ENCODE results near the gene HS1BP3. TPM values are rescaled to one million over a fixed set of nuclear protein-coding genes. Genes with fewer than 3 reads are reported as not detected.

The HS1BP3 gene
- total and polyA plus RNA-seq, 10 donors: 8.8 to 38.0 (median 25.9) TPM

GRCh38 chr2:20608666-20609348 lies 42.1 kb downstream of the HS1BP3 start:
- TF ChIP-seq CTCF (IDR thresholded peaks at IDR 0.05 in 8 of 11, conservative IDR thresholded peaks at IDR 0.05 in 3 of 11) (no peak), POLR2A (IDR thresholded peaks at IDR 0.05) (no peak), POLR2AphosphoS5 (IDR thresholded peaks at IDR 0.05) (no peak)
- peak overlapping the region in 5 of 8 donors; percentile 8 to 85 (median 77) for H3K27ac ChIP-seq
- peaks cover 0 to 8% (median 4%) of the 10 kb centered on the region in 8 donors for H3K9me3 ChIP-seq

GRCh38 chr2:20607446-20607845 lies 43.5 kb downstream of the HS1BP3 start:
- intact Hi-C loops (cut with DNase I; ENCODE audit: low total_unique reads): no loop called here
- Histone ChIP-seq H3K27me3 (replicated peaks in 1 of 7) (no peaks in the 10 kb centered on the region), H3K9me3 (peaks cover 0 to 8% (median 4%) of the 10 kb centered on the region in 8 donors)

More at GRCh38 chr2:20608666-20609348, 42.1 kb downstream of the HS1BP3 start:
- 78 to 99% (median 91%) methylated on average over 4 to 7 of the region's 7 CpGs for WGBS, 5 donors
- DNase-seq: peak; percentile 69
- H3K4me1 ChIP-seq: peaks cover 15 to 52% (median 39%) of the 10 kb centered on the region in 6 donors
- no peaks in the 10 kb centered on the region for H3K27me3 ChIP-seq (replicated peaks in 1 of 7)
- intact Hi-C loops (cut with DNase I; ENCODE audit: low total_unique reads): no loop called here
- no peaks in the 10 kb centered on the region for H3K36me3 ChIP-seq
- no peak overlapping the region for H3K4me3 ChIP-seq

GRCh38 chr2:20606198-20606597 lies 44.7 kb downstream of the HS1BP3 start:
- Histone ChIP-seq H3K4me1 (peaks cover 4 to 28% (median 16%) of the 10 kb centered on the region in 6 donors), H3K27ac (no peak overlapping the region)

More at GRCh38 chr2:20607446-20607845, 43.5 kb downstream of the HS1BP3 start:
- DNase-seq: no peak
- 86 to 91% (median 88%) methylated on average over 2 of the region's 2 CpGs for WGBS, 5 donors
- TF ChIP-seq POLR2AphosphoS5 (IDR thresholded peaks at IDR 0.05) (no peak), POLR2A (IDR thresholded peaks at IDR 0.05) (no peak), CTCF (IDR thresholded peaks at IDR 0.05 in 8 of 11, conservative IDR thresholded peaks at IDR 0.05 in 3 of 11) (no peak)
- Histone ChIP-seq H3K4me1 (peaks cover 14 to 38% (median 26%) of the 10 kb centered on the region in 6 donors), H3K36me3 (no peaks in the 10 kb centered on the region), H3K4me3 (no peak overlapping the region), H3K27ac (no peak overlapping the region)

More at GRCh38 chr2:20606198-20606597, 44.7 kb downstream of the HS1BP3 start:
- TF ChIP-seq POLR2AphosphoS5 (IDR thresholded peaks at IDR 0.05) (no peak), POLR2A (IDR thresholded peaks at IDR 0.05) (no peak), CTCF (IDR thresholded peaks at IDR 0.05 in 8 of 11, conservative IDR thresholded peaks at IDR 0.05 in 3 of 11) (no peak)
- Histone ChIP-seq H3K4me3 (no peak overlapping the region), H3K36me3 (no peaks in the 10 kb centered on the region), H3K27me3 (replicated peaks in 1 of 7) (no peaks in the 10 kb centered on the region), H3K9me3 (peaks cover 0 to 8% (median 4%) of the 10 kb centered on the region in 8 donors)
- intact Hi-C loops (cut with DNase I; ENCODE audit: low total_unique reads): no loop called here
- 64 to 77% (median 77%) methylated on average over 3 of the region's 3 CpGs for WGBS, 5 donors
- peak; percentile 6 for DNase-seq

Data from spleen (tissue), 11 donors.